OCI-LY3 (cell line): ENCODE measurements around the gene CTSD.

ENCODE experiments used
- CTCF ChIP-seq: fragments of 200-600, 300-600 bp; sonication (generic); IDR thresholded peaks from 2 replicates; pipeline ENCODE4 v1.5.1; 2014; ENCODE audit warnings: antibody characterized with exemption, low read length, low read depth
- EZH2phosphoT487 ChIP-seq: fragments of 200-600 bp; shearing (Covaris generic); IDR thresholded peaks from 2 replicates; pipeline ENCODE4 v1.6.1; 2018; ENCODE audit warnings: antibody characterized with exemption, mixed run types, low read depth

GRCh38 chr11:1765871-1766718 is 2.4 kb upstream of the CTSD start:
- TF ChIP-seq CTCF (0 out of 2 replicates have a peak, but pooled peaks have one; percentile 6), EZH2phosphoT487 (no peak)
